Mesodermal cell (in vitro differentiated cells): ENCODE data around the gene TANK.
"Not testable (repeated sequence)": the region's sequence is repeated elsewhere in the genome, so short reads cannot be mapped to it uniquely, and the experiment has no call there.

Experiments
- H3K27ac ChIP-seq: 2 replicates; pipeline ENCODE4 v1.7.0; 2013; ENCODE audit warnings: mild to moderate bottlenecking, low read depth, low read length, moderate library complexity; ENCODE audit not compliant: severe bottlenecking
- H3K36me3 ChIP-seq: 2 replicates; pipeline ENCODE4 v1.7.1; 2013; ENCODE audit warnings: mild to moderate bottlenecking, low read length, moderate library complexity; ENCODE audit not compliant: control insufficient read depth, insufficient read depth
- H3K4me1 ChIP-seq: one replicate; pipeline ENCODE4 v1.7.1; 2013; ENCODE audit warnings: mild to moderate bottlenecking, low read length; ENCODE audit not compliant: insufficient read depth, control insufficient read depth, poor library complexity, severe bottlenecking
- H3K4me3 ChIP-seq: 2 replicates; pipeline ENCODE4 v1.7.0; 2013; ENCODE audit warnings: low read length, control low read depth, mild to moderate bottlenecking; ENCODE audit not compliant: insufficient read depth, poor library complexity, severe bottlenecking; ENCODE audit errors: extremely low read depth
- H3K9me3 ChIP-seq: 2 replicates; pipeline ENCODE4 v1.7.1; 2013; ENCODE audit warnings: mild to moderate bottlenecking, low read length, moderate library complexity; ENCODE audit not compliant: control insufficient read depth
- WGBS, 2 experiments: methylation state at CpG; one replicate each; pipeline ENCODE4 v1.1.5; 2013; ENCODE audit warnings: missing lambda C conversion rate in 2 of 2; ENCODE audit not compliant: insufficient coverage in 2 of 2; 5-methylcytosine and 5-hydroxymethylcytosine counted together

TANK gene

GRCh38 chr2:161120775-161121174 lies 39.5 kb upstream of the TANK start:
- Histone ChIP-seq H3K4me3 (no peak overlapping the region), H3K36me3 (no peaks in the 10 kb centered on the region), H3K4me1 (peaks cover 26% of the 10 kb centered on the region), H3K27ac (no peak overlapping the region), H3K9me3 (no peaks in the 10 kb centered on the region)
- 55 to 70% methylated on average over 3 of the region's 6 CpGs for WGBS, 2 experiments

GRCh38 chr2:161121622-161122021 lies 38.6 kb upstream of the TANK start:
- H3K4me3 ChIP-seq, result no peak overlapping the region
- 100% methylated on average over 1 to 2 of the region's 2 CpGs for WGBS, 2 experiments
- H3K4me1 ChIP-seq, result peaks cover 20% of the 10 kb centered on the region
- no peak overlapping the region for H3K27ac ChIP-seq
- H3K36me3 ChIP-seq, result no peaks in the 10 kb centered on the region
- no peaks in the 10 kb centered on the region for H3K9me3 ChIP-seq

- 0 to 36% methylated on average over 1 to 2 of the region's 3 CpGs for WGBS, 2 experiments
- Histone ChIP-seq H3K36me3 (no peaks in the 10 kb centered on the region), H3K9me3 (no peaks in the 10 kb centered on the region), H3K4me3 (no peak overlapping the region), H3K27ac (peak overlapping the region; percentile 90), H3K4me1 (peaks cover 20% of the 10 kb centered on the region)
These were observed 37.3 kb upstream of the TANK start for GRCh38 chr2:161122772-161123530.

GRCh38 chr2:161123531-161124030 lies 36.6 kb upstream of the TANK start:
- peak overlapping the region; percentile 90 for H3K27ac ChIP-seq
- no peaks in the 10 kb centered on the region for H3K9me3 ChIP-seq
- WGBS, 2 experiments, result 73 to 100% methylated on average over 1 to 2 of the region's 2 CpGs
- H3K4me1 ChIP-seq, result peaks cover 20% of the 10 kb centered on the region
- no peak overlapping the region for H3K4me3 ChIP-seq
- H3K36me3 ChIP-seq, result no peaks in the 10 kb centered on the region

GRCh38 chr2:161124201-161124600 lies 36.0 kb upstream of the TANK start:
- peak overlapping the region; percentile 90 for H3K27ac ChIP-seq
- WGBS, 2 experiments, result 100% methylated on average over 1 of the region's 2 CpGs; no CpG with 5 or more reads in 1 of the 2 experiments
- H3K36me3 ChIP-seq, result no peaks in the 10 kb centered on the region
- H3K9me3 ChIP-seq, result no peaks in the 10 kb centered on the region
- H3K4me3 ChIP-seq, result no peak overlapping the region
- peaks cover 20% of the 10 kb centered on the region for H3K4me1 ChIP-seq

GRCh38 chr2:161128885-161129284 lies 31.3 kb upstream of the TANK start:
- 90 to 100% methylated on average over 1 to 2 of the region's 3 CpGs for WGBS, 2 experiments

GRCh38 chr2:161130354-161130753 lies 29.9 kb upstream of the TANK start:
- H3K4me1 ChIP-seq, result peaks cover 7% of the 10 kb centered on the region
- WGBS, 2 experiments, result 80 to 92% methylated on average over 7 to 8 of the region's 8 CpGs
- no peak overlapping the region for H3K27ac ChIP-seq
- H3K9me3 ChIP-seq, result no peaks in the 10 kb centered on the region
- no peak overlapping the region for H3K4me3 ChIP-seq
- H3K36me3 ChIP-seq, result no peaks in the 10 kb centered on the region

More at GRCh38 chr2:161128885-161129284, 31.3 kb upstream of the TANK start:
- no peaks in the 10 kb centered on the region for H3K9me3 ChIP-seq
- H3K36me3 ChIP-seq, result no peaks in the 10 kb centered on the region
- H3K4me3 ChIP-seq, result no peak overlapping the region
- H3K4me1 ChIP-seq, result peaks cover 7% of the 10 kb centered on the region
- no peak overlapping the region for H3K27ac ChIP-seq

GRCh38 chr2:161131074-161131680 lies 29.1 kb upstream of the TANK start:
- Histone ChIP-seq H3K9me3 (no peaks in the 10 kb centered on the region), H3K4me1 (peaks cover 12% of the 10 kb centered on the region), H3K27ac (no peak overlapping the region), H3K4me3 (no peak overlapping the region), H3K36me3 (no peaks in the 10 kb centered on the region)
- no CpG with 5 or more reads among the region's 4 CpGs for WGBS, 2 experiments

GRCh38 chr2:161131804-161132203 lies 28.4 kb upstream of the TANK start:
- H3K27ac ChIP-seq, result no peak overlapping the region
- H3K9me3 ChIP-seq, result no peaks in the 10 kb centered on the region
- no peaks in the 10 kb centered on the region for H3K36me3 ChIP-seq
- H3K4me1 ChIP-seq, result peaks cover 14% of the 10 kb centered on the region
- no CpG with 5 or more reads among the region's 1 CpG for WGBS, 2 experiments
- no peak overlapping the region for H3K4me3 ChIP-seq

DNA sequence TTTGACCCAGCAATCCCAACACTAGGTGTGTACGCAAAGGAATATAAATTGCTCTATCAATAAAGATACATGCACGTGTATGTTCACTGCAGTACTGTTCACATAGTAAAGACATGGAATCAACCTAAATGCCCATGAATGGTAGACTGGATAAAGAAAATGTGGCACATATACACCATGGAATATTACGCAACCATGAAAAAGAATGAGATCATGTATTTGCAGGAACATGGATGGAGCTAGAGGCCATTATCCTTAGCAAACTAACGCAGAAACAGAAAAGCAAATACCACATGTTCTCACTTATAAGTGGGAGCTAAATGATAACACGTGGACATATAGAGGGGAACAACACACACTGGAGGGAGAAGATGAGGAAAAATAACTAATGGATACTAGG lies 27.8 kb upstream of the TANK start:
- not testable (repeated sequence) for H3K27ac ChIP-seq, H3K4me3 ChIP-seq, H3K9me3 ChIP-seq, H3K36me3 ChIP-seq
- WGBS, 2 experiments, result 70 to 100% methylated on average over 3 to 4 of the region's 5 CpGs
- peaks cover 14% of the 10 kb centered on the region for H3K4me1 ChIP-seq

- H3K27ac ChIP-seq, result no peak overlapping the region
- WGBS, 2 experiments, result 89 to 90% methylated on average over 3 to 4 of the region's 6 CpGs
- no peaks in the 10 kb centered on the region for H3K9me3 ChIP-seq
- H3K4me1 ChIP-seq, result peaks cover 14% of the 10 kb centered on the region
- no peak overlapping the region for H3K4me3 ChIP-seq
- H3K36me3 ChIP-seq, result no peaks in the 10 kb centered on the region
These were observed 26.9 kb upstream of the TANK start for GRCh38 chr2:161133366-161133765.
